Measurements from ENCODE around the gene BRICD5. TPM values are rescaled to one million over a fixed set of nuclear protein-coding genes. Genes with fewer than 3 reads are reported as not detected.
A peak's percentile ranks its signal among the peaks of the same experiment; 100 is the strongest.

Gene BRICD5
- total and polyA plus RNA-seq, 2 of the 13 experiments (the other 11 are each of a cell fraction or from before 2014, with no cell fraction given), result 1.6 to 5.8 TPM

GRCh38 chr16:2223221-2223941 is 12.7 kb upstream of the BRICD5 start, which contains the start of gene E4F1 (continued):
- TF ChIP-seq PBX3 (CRISPR knock-in tag; IDR thresholded peaks at IDR 0.05; ENCODE audit: borderline replicate concordance) (0 out of 2 replicates have a peak, but pooled peaks have one; percentile 76), KLF16 (CRISPR knock-in tag; IDR thresholded peaks at IDR 0.05) (peak in 1 of 2 experiments; percentile 68; a peak in 1 of 4 replicates), PHB2 (IDR thresholded peaks at IDR 0.05; ENCODE audit: partially characterized antibody) (no peak), MEIS1 (CRISPR knock-in tag; IDR thresholded peaks at IDR 0.05; ENCODE audit: borderline replicate concordance) (peak; percentile 98), TCF7L2 (IDR thresholded peaks at IDR 0.05; ENCODE audit: low read depth, low read length) (no peak), GTF3A (CRISPR knock-in tag; conservative IDR thresholded peaks at IDR 0.05) (0 out of 2 replicates have a peak, but pooled peaks have one; percentile 57), RBM22 (optimal IDR thresholded peaks at IDR 0.05; ENCODE audit: low read length) (peak; percentile 94), ZNF556 (CRISPR knock-in tag; IDR thresholded peaks at IDR 0.05; ENCODE audit: borderline replicate concordance) (peak; percentile 87), FOXK2 (IDR thresholded peaks at IDR 0.05) (no peak), NCOA5 (CRISPR knock-in tag; IDR thresholded peaks at IDR 0.05) (no peak), ZNF441 (CRISPR knock-in tag; IDR thresholded peaks at IDR 0.05; ENCODE audit: borderline replicate concordance) (peak; percentile 53; the same call in 1 of the 2 replicates), NBN (conservative IDR thresholded peaks at IDR 0.05) (no peak), PITX1 (CRISPR knock-in tag; IDR thresholded peaks at IDR 0.05) (peak; percentile 90), XRCC5 (optimal IDR thresholded peaks at IDR 0.05; ENCODE audit: low read length) (peak; percentile 21), CBX5 (CRISPR knock-in tag; IDR thresholded peaks at IDR 0.05; ENCODE audit: borderline replicate concordance) (peak; percentile 57; the same call in 1 of the 2 replicates), ZNF788 (CRISPR knock-in tag; IDR thresholded peaks at IDR 0.05; ENCODE audit: borderline replicate concordance) (peak; percentile 92), ZNF577 (CRISPR knock-in tag; IDR thresholded peaks at IDR 0.05; ENCODE audit: borderline replicate concordance, low read depth) (no peak), ETV5 (CRISPR knock-in tag; IDR thresholded peaks at IDR 0.05; ENCODE audit: borderline replicate concordance) (no peak; the same call in 1 of the 2 replicates), TAF15 (IDR thresholded peaks at IDR 0.05; ENCODE audit: low read depth, low read length, poor library complexity, severe bottlenecking) (no peak), ZFP36 (IDR thresholded peaks at IDR 0.05; ENCODE audit: borderline replicate concordance, low read depth, low read length, partially characterized antibody) (no peak), TBP (CRISPR knock-in tag; IDR thresholded peaks at IDR 0.05) (no peak), CENPX (CRISPR knock-in tag; IDR thresholded peaks at IDR 0.05) (no peak), FOXP4 (CRISPR knock-in tag; IDR thresholded peaks at IDR 0.05) (peak; percentile 41; the same call in 1 of the 2 replicates)
- TF ChIP-seq, protein P1, sequence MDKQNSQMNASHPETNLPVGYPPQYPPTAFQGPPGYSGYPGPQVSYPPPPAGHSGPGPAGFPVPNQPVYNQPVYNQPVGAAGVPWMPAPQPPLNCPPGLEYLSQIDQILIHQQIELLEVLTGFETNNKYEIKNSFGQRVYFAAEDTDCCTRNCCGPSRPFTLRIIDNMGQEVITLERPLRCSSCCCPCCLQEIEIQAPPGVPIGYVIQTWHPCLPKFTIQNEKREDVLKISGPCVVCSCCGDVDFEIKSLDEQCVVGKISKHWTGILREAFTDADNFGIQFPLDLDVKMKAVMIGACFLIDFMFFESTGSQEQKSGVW (CRISPR knock-in tag; IDR thresholded peaks at IDR 0.05; ENCODE audit: borderline replicate concordance), result no peak
- TF ChIP-seq, protein P2, sequence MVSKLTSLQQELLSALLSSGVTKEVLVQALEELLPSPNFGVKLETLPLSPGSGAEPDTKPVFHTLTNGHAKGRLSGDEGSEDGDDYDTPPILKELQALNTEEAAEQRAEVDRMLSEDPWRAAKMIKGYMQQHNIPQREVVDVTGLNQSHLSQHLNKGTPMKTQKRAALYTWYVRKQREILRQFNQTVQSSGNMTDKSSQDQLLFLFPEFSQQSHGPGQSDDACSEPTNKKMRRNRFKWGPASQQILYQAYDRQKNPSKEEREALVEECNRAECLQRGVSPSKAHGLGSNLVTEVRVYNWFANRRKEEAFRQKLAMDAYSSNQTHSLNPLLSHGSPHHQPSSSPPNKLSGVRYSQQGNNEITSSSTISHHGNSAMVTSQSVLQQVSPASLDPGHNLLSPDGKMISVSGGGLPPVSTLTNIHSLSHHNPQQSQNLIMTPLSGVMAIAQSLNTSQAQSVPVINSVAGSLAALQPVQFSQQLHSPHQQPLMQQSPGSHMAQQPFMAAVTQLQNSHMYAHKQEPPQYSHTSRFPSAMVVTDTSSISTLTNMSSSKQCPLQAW (CRISPR knock-in tag; IDR thresholded peaks at IDR 0.05), result no peak; the same call in 1 of the 2 replicates
